HG03064 (cell line): ENCODE measurements around the gene SBNO2.

Source experiments
- ATAC-seq: cut with Tn5 transposase; IDR thresholded peaks from one replicate; pipeline ENCODE4 v1.9.1; 2021; ENCODE audit warnings: low read depth; ENCODE audit not compliant: unreplicated experiment

Gene SBNO2

GRCh38 chr19:1093330-1093729 lies 80.7 kb downstream of the SBNO2 start:
- no peak for ATAC-seq

GRCh38 chr19:1091544-1092175 lies 82.4 kb downstream of the SBNO2 start:
- no peak for ATAC-seq

- ATAC-seq: no peak
Measured at GRCh38 chr19:1090731-1091543, 83.1 kb downstream of the SBNO2 start.

GRCh38 chr19:1089891-1090290 lies 84.2 kb downstream of the SBNO2 start:
- no peak for ATAC-seq

GRCh38 chr19:1089126-1089771 lies 84.8 kb downstream of the SBNO2 start:
- no peak for ATAC-seq

- no peak for ATAC-seq
Measured at GRCh38 chr19:1088416-1089010, 85.6 kb downstream of the SBNO2 start.

- no peak for ATAC-seq
Measured at GRCh38 chr19:1087813-1088415, 86.2 kb downstream of the SBNO2 start.

GRCh38 chr19:1086613-1087012 lies 87.5 kb downstream of the SBNO2 start:
- ATAC-seq: no peak

GRCh38 chr19:1085676-1086442 lies 88.2 kb downstream of the SBNO2 start:
- ATAC-seq: no peak

- no peak for ATAC-seq
Measured at GRCh38 chr19:1085053-1085658, 88.9 kb downstream of the SBNO2 start.

- ATAC-seq: no peak
Measured at GRCh38 chr19:1084024-1084868, 89.8 kb downstream of the SBNO2 start.

- ATAC-seq: no peak
Measured at GRCh38 chr19:1082928-1083816, 90.9 kb downstream of the SBNO2 start.

GRCh38 chr19:1082165-1082927 lies 91.7 kb downstream of the SBNO2 start:
- no peak for ATAC-seq

GRCh38 chr19:1081301-1082164 lies 92.5 kb downstream of the SBNO2 start:
- no peak for ATAC-seq

- no peak for ATAC-seq
Measured at GRCh38 chr19:1080360-1081161, 93.5 kb downstream of the SBNO2 start.
